ENCODE results near the gene TNFRSF14. TPM values are rescaled to one million over a fixed set of nuclear protein-coding genes. Genes with fewer than 3 reads are reported as not detected.

TNFRSF14 gene
- total and polyA plus RNA-seq, 2 experiments from 2014 or later: not detected

- TF ChIP-seq ZNF462 (CRISPR knock-in tag; IDR thresholded peaks at IDR 0.05) (no peak), POLR2AphosphoS5 (IDR thresholded peaks at IDR 0.05; ENCODE audit: low read depth) (no peak), STAT1 (IDR thresholded peaks at IDR 0.05; ENCODE audit: unreplicated experiment) (no peak), CREB1 (CRISPR knock-in tag; IDR thresholded peaks at IDR 0.05; ENCODE audit: low read depth) (no peak), ZNF331 (CRISPR knock-in tag; IDR thresholded peaks at IDR 0.05; ENCODE audit: low read depth) (no peak)
- TF ChIP-seq, protein P1, sequence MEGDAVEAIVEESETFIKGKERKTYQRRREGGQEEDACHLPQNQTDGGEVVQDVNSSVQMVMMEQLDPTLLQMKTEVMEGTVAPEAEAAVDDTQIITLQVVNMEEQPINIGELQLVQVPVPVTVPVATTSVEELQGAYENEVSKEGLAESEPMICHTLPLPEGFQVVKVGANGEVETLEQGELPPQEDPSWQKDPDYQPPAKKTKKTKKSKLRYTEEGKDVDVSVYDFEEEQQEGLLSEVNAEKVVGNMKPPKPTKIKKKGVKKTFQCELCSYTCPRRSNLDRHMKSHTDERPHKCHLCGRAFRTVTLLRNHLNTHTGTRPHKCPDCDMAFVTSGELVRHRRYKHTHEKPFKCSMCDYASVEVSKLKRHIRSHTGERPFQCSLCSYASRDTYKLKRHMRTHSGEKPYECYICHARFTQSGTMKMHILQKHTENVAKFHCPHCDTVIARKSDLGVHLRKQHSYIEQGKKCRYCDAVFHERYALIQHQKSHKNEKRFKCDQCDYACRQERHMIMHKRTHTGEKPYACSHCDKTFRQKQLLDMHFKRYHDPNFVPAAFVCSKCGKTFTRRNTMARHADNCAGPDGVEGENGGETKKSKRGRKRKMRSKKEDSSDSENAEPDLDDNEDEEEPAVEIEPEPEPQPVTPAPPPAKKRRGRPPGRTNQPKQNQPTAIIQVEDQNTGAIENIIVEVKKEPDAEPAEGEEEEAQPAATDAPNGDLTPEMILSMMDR (conservative IDR thresholded peaks at IDR 0.05; ENCODE audit: low read depth in 2 of 2): no peak
Observed at GRCh38 chr1:2602311-2602835, 46.2 kb downstream of the TNFRSF14 start (continued).

DNA sequence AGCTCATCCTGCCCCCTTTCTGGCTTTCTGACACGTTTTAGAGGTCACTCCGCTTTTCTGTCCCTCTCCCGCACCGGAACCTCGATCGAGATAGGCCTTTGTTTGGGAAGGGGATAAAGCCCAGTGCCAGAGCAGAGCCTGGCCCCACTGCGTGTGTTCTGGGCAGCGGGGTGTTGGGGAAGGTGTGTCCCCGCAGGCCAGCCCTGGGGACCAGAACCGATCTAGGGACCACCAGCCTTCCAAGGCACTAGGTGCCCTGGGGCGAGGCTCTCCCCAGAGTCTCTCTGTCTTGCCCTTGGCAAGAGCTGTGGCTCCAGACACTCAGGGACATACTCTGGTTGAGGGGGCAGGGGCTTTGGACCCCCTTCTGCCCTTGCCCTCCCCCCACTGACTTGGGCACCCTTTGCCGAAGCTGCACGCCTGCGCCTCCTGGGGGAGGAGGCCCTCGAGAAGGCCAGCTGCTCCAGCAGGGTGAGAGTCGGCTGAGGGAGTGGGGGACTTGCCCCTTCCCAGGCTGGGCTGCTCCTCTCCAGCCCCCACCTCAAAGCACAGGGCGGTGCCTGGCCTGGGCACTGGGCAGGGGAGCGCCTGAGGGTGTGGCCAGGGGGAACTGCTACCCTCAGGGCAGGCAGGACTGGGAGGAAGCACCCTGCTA lies 46.8 kb downstream of the TNFRSF14 start:
- DNase-seq (ENCODE audit: low spot score): no peak
- no peak for TF ChIP-seq ETS1 (IDR thresholded peaks at IDR 0.05)
- no peak for TF ChIP-seq CREB1 (CRISPR knock-in tag; IDR thresholded peaks at IDR 0.05; ENCODE audit: low read depth)
- no peak for TF ChIP-seq EZH2phosphoT487 (IDR thresholded peaks at IDR 0.05; ENCODE audit: unreplicated experiment)

More for the DNA sequence above, 46.8 kb downstream of the TNFRSF14 start:
- Histone ChIP-seq H3K27me3 (ENCODE audit: insufficient read depth) (no peaks in the 10 kb centered on the region), H3K9me2 (ENCODE audit: insufficient read depth) (no peaks in the 10 kb centered on the region), H3K27ac (ENCODE audit: low read depth) (no peak overlapping the region), H4K20me1 (replicated peaks; ENCODE audit: insufficient read depth) (no peaks in the 10 kb centered on the region), H2AFZ (no peak overlapping the region), H3K36me3 (ENCODE audit: insufficient read depth) (no peaks in the 10 kb centered on the region), H3K79me2 (replicated peaks; ENCODE audit: insufficient read depth) (no peaks in the 10 kb centered on the region), H3K4me3 (no peak overlapping the region), H3F3A (replicated peaks; ENCODE audit: low read depth) (no peaks in the 10 kb centered on the region), H3K4me1 (ENCODE audit: insufficient read depth) (no peaks in the 10 kb centered on the region), H3K4me2 (no peak overlapping the region)
- no peaks in the 10 kb centered on the region for H3K4me1 Mint-ChIP-seq
- H3K27me3 Mint-ChIP-seq (ENCODE audit: insufficient read depth, low read depth, poor library complexity): peaks cover 7% of the 10 kb centered on the region
- no peak overlapping the region for H3K27ac Mint-ChIP-seq
- H3K9me3 Mint-ChIP-seq: peaks cover 4% of the 10 kb centered on the region; the same call in 2 of the 3 replicates
- H3K4me3 Mint-ChIP-seq: no peak overlapping the region
- no peak for ATAC-seq
- H3K36me3 Mint-ChIP-seq (ENCODE audit: low read depth): no peaks in the 10 kb centered on the region
